NCI-H1417 treated with DMSO at 0.1 percent for 48 hours (cell line): ENCODE measurements around the gene PSEN2.

Experiments used
- DNase-seq: peaks from one replicate; lab custom pipeline; 2025; lab: John Stamatoyannopoulos, UW

The PSEN2 gene

DNA sequence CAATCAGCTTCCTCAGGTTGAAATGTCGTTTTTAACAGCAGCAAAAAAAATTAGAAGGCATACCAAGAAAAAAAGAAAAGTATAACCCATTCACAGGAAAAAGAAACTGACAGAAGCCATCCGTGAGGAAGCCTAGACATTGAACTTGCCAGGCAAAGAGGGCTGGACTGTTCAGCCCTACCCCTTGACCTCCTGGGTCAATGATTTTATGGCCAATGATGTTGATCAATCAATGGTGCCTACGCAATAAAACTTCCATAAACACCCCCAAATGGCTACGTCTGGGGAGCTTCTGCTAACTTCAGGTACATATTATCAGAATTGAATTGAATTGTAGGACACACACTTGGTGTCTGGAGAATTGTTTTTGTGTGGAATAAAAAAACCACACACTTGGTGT, 4.8 kb upstream of the PSEN2 start:
- no peak for DNase-seq

DNA sequence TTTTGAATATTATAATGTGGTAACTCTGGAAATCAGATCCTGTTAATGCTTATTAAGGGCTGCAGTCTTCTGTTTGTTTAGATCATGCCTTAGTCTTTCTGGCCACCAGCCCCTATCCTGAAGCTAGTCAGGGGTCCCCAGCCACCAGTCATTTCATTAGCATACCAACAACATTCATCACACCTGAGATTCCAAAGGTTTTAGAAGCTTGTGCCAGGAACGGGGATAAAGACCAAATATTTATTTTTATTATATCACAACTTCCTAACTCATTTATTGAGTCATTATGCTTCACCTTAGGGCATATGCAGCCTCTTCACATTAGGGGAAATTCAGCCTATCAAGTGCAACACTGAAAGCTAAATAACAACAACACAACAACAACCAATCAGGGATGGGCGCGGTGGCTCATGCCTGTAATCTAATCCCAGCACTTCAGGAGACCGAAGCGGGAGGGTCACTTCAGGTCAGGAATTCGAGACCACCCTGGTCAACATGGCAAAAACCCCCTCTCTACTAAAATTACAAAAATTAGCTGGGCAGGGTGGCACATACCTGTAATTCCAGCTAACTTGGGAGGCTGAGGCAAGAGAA, 2.9 kb upstream of the PSEN2 start:
- DNase-seq, result no peak

DNA sequence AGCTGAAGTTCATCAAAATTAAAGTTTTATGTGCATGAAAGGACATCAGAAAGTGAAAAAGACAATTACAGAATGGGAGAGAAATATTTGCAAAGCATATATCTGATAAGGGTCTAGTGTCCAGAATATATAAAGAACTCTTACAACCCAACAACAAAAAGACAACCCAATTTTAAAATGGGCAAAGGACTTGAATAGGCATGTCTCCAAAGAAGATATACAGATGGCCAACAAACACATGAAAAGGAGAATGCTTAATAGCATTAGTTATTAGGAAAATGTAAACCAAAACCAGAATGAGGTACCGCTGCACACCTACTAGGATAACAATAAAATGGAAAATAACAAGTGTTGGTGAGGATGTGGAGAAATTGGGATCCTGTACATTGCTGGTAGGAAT, 1.7 kb upstream of the PSEN2 start:
- no peak for DNase-seq

DNA sequence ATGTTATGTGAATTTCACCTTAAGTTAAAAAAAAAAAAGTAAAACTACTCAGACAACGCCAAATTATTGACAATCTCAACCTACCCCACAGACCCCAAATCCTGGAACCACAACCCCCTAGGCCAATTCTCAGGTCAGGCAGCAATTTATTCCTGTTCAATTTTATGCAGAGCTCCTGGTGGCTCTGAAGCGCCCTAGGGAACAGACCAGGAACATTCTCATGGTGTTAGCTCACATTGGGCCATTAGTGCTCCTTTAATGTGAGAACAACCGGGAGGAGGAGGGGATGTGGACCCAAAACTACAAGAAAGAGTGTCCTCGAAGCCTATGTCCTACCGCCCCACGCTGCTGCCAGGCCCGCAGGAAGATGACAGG, 403 bp upstream of the PSEN2 start:
- no peak for DNase-seq

DNA sequence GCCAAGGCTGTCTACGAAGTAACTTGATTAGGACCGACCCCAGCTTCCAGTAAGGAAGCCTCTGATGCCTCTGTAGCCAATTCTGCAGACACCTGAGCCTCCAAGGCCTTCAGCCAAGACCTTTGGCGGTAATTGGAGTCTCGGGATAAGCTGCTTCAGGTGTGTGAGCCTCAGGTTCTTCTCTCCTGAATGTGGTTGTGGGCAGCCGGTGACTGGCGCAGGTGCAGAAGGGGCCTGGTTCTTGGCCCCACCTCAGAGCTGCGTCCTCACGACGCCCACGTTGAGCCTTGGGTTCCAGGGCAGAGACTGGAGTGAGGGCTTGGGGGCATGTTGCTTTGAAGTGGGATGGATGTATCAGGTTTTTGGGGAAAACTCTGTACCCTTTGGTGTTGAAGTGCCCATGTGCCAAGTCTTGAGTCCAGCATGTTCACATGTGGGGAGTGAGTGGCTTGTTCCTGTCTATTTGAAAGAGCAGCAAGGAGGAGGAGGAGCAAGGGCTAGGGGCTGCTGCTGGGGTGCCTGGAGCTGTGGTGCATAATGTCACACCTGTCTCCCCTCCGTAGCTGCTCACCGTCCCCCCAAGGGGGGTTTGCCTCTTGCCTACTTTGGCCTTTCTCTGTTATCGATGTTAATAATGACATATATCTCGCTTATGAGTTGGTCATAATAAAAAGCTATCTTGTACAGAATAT, 1.4 kb downstream of the PSEN2 start:
- no peak for DNase-seq

DNA sequence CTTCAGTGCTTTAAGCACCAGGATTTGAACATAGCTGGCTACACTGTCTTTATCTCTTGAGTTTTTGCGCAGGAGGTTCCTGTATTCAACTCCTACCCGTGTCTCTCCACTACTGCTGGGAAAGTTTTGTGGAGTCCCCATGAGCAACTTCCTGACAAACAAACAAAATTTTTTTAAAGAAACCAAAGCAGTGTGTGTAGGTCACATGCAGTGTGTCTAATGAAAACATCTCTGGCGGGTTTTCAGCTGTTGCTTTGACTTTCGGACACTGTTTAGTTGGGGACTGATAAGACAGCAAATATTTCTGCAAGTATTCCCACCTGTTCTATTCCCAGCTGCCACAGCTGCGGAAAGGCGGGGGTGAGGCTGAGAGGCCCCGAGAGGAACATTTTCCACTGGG, 2.0 kb downstream of the PSEN2 start:
- DNase-seq, result no peak

DNA sequence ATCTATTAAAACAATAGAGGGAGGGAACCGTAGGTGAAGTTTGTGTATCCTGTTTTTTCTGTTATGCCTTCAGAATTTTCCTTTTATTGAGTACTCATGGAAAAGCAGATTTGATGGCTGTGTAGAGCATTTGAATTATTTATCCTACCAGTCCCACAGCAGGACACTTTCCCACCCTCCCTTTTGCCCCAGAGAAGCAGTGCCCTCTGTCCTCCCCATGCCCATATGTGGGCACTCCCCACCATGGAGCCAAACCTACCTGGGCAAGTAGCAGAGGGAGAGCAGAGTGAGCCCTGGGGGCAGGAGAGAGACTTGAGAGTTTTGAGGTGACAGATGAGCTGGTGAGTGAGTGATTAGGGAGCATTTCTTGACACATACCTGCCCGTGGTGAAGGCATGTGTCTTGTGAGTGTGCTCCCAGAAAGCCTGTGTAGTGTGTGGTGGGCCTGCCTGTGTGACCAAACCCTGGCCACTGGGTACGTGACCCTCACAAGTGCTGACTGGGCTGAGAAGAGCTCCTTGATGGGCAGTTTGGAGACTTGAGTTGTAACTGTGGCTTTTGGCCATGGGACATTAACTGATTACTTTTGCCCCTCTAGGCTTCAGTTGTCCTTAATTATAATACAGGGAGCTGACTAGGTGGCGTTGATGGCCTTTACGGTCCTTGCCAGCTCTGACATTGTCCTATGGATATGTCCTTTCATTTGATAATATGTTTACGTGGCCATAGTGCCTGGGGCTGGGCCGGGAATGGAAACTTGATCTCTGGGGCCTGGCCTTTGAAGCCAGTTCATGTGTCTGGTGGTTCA, 3.6 kb downstream of the PSEN2 start:
- no peak for DNase-seq

DNA sequence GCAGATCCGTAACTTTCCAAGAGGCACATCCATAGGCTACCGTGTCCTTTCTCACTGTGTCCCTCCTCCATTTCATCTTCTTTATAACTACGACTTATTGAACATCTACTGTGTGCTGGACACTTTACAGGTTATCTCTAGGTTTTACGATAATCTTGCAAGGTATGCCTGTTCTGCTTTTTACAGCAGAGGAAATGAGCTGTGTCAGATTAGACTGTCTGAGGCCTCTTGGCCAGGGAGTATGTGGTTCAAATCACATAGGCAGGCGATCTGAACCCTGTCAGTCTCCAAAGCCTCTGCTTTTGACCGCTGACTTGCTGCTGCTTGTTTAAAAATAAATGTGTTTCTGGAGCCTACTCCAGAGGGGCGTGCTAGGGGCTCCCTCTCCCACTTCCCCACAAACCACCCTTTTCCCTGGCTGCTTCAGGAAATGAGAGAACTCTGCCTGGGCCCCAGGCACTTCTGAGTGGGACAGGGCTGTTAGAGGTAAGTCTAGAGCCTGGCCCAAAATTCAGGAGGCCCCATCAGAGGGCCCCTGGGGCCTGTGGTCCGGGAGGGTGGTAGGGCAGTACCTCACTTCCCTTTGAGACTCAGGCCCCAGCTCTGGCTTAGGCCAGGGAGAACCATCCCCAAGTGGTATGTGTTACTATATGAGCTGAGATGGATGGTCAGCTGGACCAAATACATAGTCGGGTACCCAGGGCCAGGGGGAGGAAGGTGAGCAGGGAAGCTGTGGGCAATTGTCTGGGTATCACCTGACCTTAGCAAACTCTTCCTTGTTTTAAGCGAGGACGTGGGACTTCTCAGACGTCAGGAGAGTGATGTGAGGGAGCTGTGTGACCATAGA, 4.4 kb downstream of the PSEN2 start:
- no peak for DNase-seq

DNA sequence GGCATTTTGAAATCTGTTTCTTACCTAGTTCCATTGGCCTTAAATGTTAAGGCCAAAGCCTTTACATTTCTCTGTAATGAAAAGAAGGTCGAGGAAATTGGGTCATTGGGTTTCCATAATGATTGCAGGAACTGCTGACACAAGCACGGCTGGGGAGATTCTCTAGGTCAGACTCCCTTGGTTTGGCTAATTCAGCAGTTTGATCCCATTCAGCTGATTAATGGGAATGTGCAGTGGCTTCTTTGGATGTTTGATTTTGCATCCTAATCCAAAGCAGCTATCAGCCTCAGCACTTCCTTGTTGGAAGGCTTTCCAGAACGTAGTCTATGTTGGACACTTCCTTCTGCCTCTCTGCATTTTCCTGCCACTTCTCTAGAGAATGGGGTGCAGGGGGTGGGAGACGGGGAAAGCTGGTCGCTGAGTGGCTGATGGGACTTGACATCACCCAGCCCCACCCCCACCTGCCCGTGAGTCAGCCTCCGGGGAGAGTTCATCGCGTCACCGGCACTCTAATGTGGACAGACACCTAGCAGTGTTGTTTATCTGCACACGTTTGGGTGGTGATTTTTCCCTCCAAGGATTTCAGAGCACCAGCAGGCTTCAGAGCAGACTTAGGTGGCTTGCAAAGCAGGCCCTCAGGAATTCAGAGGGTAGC, 5.4 kb downstream of the PSEN2 start:
- no peak for DNase-seq

DNA sequence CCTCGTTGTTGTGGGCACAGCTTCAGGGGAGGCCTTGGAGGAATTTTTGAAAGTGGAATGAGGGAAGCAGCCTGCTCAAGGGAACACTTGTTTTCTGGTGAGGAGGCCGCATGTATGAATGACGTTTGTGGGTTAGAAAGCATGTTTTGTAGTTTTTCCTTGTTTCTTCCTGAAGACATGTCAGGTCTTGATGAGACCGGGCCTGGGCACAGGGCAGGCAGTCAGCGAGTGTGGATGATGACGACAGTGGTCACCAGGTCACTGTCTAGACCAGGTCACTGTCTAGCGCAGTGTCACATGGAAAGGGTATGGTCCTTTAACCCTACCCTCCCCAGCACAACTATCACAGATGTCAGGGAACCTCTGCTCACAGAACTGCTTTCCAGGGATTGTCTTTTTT, 7.3 kb downstream of the PSEN2 start:
- no peak for DNase-seq

DNA sequence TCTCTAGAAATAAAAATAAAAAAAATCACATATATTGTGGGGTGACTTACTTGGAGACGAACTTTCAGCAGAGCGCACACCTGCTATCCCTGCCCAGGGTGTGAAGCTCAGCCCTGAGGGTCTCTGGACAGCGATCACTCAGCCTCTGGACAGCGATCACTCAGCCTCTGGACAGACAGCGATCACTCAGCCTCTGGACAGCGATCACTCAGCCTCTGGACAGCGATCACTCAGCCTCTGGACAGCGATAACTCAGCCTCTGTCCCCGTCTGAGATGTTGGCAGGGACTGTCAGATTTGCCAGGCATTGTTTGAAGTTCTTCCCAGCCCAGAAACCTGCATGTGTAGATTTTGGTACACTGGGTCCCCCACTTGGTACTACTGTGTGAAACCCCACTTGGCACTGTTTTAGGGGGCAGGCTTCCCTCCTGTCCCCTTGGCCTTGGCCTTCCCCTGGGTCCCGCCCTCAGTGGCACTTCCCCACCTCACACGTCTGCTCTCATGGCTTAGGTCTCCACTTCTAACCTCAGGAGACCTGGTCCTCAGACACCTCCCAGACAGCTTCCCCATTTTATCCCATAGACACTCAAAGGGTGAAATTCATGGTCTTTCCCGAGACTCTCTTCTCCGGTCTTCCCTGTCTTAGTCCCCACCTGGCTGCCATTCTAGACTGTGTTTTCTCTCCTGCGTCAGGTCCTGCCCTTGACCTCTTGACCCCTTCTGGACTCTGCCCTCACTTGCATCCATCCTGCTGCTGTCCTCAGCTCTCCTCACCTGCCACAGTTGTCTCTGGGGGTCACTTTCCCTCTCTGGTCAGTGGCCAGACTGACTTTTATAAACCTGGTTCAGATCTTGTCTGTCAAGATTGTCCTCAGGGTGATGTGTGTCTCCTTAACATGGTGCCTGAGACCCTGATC, 10.2 kb downstream of the PSEN2 start:
- no peak for DNase-seq

DNA sequence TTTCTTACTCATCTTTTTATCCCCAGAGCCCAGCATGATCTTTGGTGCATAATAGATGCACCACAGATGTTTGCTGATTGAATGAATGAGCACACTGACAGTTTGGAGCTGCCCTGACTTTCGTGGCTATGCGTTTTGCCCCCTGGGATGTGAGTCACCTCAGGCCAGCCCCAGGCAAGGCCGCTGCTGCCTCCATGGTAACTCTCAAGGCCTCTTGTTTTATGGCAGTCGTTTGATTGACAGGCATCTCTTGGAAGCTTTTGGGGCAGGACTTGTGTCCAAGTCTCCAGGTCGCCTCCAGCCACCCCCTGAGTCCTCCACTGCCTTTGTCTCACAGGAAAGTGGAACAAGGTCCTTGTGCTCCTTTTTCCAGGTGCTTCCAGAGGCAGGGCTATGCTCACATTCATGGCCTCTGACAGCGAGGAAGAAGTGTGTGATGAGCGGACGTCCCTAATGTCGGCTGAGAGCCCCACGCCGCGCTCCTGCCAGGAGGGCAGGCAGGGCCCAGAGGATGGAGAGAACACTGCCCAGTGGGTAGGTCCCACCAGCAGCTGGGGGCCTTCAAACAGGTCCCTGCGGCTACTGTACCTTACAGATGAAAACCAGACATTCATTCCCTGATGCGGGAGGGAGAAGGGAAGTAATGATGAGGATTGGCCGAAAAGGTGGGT, 11.2 kb downstream of the PSEN2 start:
- DNase-seq, result no peak

DNA sequence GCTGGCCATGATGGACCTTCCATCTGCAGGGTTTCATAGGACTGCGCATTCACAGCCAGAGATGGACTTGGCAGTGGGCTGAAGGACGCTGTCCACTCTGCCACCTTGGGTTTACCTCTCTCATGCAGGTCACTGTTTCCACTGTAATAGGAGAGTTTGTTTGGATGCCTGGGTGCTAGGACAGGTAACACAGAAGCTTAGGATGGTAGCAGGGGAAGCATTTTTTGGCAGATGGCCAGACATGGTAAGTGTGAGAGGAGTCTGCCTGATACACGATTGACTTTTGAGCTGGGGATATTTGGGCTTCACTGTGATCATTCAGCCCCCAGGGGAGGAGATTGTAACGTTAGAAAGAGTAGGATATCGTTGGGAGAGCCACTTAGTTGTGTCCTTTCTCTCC, 11.8 kb downstream of the PSEN2 start:
- no peak for DNase-seq

DNA sequence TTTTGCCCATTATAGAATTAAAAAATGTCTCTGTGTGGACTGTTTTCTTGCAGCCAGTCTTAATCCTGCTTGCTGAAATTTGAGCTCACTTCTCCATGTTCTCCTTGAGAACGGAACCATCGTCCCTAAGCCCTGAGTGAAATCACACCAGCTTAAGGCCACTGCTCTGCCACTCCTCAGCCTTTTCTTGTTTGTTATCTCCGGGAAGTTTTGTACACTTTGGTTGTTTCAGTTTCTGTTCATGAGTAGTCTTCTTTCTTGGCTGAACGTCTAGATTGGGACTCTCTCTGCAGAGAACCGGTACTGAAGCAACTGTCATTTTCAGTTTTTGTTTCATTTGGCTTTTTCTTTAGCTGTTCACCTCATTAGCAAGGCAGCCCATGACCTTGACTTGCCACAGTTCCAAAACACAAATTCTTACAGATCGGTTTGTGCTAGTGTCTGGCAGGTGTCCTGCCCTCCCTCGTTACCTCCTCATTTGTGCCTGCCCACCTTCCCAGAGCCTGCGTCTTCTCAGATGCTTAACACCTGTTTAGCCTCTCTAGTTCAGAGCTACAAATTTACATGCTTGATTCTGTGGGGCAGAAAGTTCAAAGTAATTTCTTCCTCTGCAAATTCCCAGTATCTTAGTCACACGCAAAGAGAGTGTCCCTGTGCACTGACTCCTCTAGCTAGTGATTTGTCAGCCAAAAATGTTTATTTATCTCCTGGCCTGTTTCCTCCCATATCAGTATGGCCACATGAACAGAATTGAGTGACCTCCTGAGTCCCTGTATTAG, 12.4 kb downstream of the PSEN2 start:
- DNase-seq, result no peak

DNA sequence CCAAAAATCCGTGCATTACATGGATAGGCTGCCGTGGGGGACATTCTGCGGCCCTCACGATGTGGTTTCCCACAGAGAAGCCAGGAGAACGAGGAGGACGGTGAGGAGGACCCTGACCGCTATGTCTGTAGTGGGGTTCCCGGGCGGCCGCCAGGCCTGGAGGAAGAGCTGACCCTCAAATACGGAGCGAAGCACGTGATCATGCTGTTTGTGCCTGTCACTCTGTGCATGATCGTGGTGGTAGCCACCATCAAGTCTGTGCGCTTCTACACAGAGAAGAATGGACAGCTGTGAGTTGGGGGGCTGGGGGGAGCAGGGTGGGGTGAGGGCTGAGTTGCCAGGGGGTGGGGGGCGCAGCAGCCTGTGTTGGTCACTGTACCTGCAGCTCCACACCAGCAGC, 13.2 kb downstream of the PSEN2 start:
- DNase-seq, result no peak

DNA sequence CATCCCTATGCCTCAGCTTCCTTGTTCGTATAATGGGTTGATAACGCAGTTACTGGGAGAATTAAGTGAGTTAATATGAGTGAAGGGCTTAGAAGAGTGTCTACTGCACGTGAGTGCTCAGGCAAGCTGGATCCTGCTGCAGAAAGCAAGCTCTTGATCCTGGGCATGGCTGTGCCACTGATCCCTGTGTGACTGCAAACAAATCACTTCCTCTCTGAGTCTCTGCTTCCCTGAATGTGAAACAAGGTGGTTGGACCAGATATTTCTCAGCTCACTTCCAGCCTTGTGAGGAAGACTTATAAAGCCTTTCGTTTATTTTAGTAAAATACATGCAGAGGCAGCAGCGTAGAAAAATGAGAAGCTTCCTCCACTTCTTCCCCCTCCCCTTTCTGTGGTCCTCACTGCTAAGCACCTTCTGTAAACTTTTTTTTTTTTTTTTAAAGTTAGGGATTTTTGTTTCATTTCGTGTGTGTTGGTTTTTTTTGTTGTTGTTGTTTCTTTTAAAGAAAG, 13.8 kb downstream of the PSEN2 start:
- DNase-seq, result no peak

DNA sequence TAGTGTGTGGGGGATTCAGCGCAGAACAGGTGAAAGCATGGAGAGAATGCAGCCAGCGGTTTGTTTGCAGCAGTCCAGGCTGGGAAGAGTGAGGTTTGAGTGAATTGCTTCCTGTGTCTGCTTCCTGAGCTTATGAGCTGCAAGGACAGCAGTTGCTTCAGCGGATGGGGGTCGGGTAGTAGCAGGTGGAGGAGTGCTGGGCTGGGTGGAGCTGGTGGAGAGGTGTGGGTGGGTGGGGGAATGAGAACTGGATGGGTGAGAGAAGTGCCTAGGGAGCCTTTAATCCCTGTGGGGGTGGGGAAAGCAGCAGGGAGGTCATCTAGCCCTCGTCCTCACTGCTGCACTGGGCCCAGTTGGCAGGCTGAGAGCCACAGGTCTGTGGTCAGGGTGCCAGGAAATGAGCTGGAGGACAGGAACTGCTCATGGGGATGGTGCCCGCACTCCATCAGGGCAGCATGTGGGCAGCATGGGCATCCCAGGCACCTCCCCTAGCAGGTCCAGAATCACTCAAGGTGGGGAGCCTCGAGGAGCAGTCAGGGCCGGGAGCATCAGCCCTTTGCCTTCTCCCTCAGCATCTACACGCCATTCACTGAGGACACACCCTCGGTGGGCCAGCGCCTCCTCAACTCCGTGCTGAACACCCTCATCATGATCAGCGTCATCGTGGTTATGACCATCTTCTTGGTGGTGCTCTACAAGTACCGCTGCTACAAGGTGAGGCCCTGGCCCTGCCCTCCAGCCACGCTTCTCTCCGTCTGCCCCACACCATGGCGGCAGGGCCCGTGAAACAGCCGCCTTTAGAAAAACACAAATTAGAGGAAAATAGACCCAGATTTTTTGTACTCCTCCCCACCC, 14.8 kb downstream of the PSEN2 start:
- DNase-seq, result no peak
